ENCODE measurements around the gene DPP6.

DPP6 gene

DNA sequence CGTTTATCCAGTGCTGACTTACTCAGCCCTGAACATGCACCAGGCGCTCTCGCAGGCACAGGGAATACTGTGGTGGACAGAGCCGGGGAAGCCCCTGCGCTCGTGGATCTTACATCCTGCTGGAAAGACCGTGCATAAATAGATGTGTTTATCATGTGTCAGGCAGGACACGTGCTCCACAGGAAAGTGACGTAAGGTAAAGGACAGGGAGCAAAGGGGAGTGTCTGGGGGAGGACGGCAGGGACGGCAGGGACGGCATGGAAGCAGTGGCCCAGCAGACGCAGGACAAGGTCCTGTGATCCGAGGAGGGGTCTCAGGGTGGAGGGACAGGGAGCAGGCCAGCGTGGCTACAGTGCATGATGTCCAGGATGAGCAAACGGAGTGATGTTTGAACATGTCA lies 540.2 kb downstream of the DPP6 start:
- DNase-seq (ENCODE audit: low read depth), result no peak

DNA sequence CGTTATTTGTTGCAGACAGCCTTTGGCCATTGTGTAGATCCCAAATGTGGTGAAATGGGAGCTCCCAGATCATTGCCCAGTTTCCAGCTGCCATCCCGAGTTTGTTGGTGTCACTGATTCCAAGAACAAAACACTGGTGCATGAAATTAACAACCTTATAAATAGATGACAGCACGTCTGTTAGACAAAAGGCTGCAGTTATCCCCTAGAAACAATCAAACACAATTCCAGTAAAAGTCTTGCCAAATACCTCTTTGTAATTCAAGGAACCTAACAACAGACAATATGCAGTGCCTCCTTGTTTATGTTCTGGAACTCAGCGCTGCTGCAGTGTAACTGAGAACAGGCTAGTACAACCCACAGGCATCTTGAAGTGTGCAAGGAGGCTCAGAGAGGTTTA lies 546.2 kb downstream of the DPP6 start:
- DNase-seq (ENCODE audit: low read depth), result no peak

DNA sequence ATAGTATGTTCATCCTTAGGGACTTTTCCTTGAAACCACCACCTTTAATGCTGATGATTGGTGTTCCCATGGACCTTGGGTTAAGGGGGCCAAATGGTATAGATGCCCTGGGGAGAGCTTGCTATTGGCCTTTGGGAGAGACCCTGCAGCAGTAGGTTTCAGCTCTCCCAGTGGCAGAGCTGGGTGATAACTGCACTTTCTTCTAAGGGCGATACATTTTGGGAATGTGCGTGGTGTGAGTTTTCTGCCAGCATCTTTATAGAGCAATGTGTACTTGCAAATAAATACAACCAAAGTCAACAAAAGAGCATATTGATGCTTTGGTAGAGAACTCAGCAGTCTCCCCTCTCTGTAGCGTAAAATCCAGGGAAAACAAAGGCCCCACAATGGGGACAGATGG lies 546.7 kb downstream of the DPP6 start:
- DNase-seq (ENCODE audit: low read depth), result no peak

DNA sequence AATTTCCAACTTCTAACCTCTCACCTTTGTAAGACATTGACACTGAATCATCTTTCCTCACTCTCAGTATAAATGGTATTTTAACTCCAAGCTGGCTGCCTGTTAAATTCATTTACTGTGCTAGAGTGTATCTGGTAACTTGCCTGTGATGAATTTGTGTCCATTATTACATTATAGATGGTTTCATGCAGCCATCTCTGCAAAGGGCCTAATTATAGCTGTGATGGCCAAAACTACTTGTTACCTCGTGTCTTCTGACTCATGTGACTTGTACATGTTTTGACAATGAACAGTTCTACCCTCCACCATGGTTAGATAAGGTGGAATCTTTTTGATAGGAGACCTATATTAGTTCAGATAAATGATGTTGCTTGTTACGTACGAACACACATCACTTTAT lies 558.7 kb downstream of the DPP6 start:
- no peak for DNase-seq (ENCODE audit: low read depth)

DNA sequence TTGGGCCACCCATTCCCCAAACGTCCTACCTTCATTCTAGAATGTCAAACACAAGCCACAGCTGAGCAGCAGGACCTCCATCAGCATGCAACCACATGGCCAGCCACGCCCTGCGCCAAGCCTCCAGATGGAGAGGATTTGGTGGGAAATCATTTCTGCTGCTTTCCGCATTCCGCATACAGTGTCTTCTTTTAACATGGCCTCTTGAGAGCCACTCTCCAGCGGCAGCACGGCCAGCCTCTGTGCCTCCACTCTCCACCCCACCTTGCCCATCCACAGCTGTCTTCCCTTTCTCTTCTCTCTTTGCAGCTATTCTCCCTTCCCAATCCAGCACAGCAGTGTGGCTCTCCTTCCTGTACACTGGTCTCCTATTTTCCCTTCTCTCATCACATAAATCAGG lies 561.6 kb downstream of the DPP6 start:
- DNase-seq (ENCODE audit: low read depth), result no peak

DNA sequence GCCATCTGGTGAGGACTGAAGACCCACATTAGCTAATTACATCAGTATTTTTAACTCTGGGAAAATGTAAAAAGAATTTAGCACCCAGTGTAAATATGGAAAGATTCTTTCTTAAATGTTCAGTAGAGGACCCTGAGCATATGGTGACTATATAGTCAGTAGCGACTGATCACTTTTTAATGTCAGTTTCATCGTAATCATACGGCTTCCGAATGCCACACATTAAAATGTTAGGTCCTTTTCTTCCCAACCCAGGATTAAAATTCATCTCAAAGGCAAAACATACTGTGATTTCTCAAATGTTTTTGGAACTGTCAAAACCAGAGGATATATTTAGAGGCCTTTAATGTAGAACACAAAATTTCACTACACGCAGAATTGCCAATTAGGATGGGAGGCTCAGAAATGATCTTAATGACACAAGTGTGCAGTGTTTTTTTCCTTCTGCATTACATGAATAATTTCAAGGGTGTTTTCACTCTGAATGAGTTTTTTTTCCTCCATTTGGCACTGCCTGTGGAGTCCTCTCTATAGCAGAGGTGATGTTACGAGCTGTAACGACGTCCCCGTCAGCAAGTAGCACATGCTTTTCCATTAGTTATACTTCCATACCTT lies 568.0 kb downstream of the DPP6 start:
- no peak for DNase-seq (ENCODE audit: low read depth)

DNA sequence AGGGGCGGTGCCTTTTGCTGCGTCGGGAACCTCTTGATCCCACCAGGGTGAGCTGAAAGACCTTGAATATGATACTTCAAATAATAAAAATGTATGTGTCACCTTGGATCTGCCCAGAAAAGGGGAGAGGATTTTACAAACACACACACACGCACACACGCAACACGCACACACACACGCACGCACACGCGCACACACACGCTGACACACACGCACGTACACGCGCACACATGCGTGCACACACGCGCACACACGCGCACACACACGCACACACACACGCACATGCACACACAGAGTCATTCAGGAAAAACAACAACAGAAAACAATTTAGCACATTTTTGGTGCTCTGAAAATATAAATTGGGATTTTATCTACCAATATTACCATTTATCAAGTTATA lies 571.2 kb downstream of the DPP6 start:
- no peak for DNase-seq (ENCODE audit: low read depth)

DNA sequence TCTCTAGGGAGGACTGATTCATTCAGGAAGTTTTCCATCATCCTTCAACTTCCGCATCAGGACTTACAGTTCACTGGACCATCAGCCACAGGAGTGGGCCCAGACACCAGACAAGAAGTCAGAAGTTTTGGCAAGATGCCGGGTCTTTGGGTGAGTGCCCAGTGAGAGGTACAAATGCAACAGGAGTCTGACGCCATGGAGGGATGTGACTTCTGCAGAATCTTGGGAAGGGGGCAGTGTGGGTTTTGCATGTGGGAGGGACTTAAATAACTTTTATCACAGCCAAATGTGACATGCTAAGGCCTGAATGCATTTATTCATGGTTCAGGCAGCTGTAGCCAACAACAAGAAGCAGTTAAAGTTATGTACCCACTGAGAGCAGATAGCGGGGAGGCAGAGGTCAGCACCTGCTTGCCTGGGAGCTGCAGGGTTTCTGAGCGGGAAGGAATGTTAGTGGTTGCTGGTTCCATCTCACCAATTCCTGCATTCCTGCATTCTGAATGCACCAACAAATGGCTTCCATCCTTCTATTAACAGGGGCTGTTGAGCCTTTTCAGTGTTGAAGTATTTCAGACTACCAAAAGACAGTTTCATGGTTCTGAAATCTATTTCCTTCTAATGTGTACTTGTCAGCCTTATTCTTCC lies 575.6 kb downstream of the DPP6 start:
- DNase-seq (ENCODE audit: low read depth), result no peak

DNA sequence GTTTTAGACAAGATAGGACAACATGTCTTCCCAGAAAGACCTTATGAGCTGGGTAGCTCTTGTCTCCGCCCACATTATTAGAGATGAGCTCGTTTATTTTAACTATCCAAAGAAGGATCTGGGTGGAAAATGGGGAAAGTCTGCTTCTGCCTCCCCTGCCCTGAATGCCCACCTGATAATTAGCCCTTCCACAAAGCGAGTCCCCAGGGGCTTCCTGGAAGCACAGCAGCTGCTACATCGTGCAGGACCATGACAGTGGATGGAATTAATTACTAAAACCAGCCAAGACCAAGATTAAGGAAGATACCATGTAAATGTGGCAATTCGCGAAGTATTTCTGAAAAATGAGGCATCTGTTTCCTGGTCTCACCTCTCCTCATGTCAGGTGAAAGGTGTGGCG lies 576.4 kb downstream of the DPP6 start:
- no peak for DNase-seq (ENCODE audit: low read depth)

DNA sequence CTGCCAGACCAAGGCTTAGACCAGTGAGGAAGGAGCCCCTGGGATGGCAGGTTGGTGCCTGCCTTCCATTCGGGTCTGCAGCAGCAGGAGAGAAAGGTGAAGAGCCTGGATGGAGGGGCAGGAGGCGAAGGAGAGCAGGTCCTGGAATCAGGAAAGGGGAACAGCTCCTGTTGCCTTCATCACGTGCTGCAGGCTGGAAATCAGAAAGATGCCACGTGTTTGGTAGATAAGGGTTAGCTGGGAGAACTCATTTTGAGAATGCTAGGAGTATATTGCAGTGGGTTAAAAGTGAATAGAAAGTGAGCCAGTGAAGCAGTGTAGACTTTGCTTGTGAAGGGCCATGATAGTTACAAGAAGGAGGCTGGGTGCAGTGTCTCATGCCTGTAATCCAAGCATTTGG lies 579.0 kb downstream of the DPP6 start:
- DNase-seq (ENCODE audit: low read depth), result no peak

DNA sequence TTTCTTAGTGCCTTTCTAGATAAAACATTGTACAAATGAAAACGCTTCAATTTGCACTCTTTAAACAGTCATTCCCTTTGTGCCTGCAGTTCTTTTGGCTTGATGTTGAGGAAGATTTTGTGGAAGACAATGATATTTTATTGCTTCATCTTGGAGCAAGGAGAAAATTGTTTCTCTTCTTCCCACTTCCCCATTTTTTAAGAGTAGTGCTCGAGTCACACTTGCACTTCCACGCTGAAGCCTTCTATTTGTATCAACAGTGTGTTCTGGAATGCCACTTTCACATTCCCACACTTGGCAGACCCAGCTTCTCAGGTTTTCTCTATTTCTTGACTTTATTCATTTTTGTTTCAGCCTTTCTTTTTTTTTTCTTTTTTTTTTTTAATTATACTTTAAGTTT lies 581.4 kb downstream of the DPP6 start:
- DNase-seq (ENCODE audit: low read depth), result no peak

DNA sequence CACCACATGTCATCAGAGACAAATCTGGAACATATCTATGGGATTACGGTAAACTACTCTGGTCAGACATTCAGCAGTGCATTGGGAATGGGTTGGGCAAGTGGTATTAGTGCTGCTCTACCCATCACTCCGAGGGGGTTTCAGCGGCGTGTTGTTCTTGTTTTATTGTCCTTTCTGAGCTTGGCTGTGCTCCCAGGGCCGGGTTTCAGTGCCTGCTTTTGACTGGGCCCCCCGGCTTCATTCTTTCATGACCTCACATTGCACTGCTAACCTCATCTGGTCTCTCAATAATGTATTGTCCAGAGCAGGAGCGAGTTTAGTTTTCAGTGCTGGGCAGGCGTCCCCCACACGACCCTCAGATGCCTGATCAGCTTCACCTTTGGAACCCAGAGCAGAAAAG lies 586.1 kb downstream of the DPP6 start:
- DNase-seq (ENCODE audit: low read depth), result no peak

DNA sequence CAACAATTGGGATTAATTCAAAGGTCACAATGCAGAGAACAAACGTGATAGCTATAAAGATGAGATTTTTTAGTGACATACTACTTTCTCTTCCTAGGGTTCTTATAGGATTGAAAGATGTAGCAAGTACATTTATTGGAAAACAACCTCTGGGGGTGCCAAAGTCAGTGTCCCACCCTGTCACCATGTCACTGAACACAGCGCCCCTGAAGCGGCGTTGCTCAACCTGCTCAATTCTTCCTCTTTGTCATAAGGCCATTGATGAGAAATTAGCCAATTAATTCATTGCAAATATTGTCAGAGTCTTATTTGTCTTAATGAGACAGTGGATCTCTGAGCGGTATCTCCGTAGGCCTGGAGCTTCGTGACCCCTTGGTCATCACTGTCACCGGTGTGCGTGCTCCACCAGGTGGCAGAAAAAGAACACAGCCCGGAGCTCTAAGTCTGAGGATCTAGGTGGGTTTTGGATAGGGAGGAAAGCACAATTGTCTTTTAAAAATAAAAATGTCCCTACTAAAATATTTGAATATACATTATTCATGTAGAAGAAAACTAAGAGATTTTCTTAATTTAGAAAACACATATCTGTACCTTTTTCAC lies 588.2 kb downstream of the DPP6 start:
- no peak for DNase-seq (ENCODE audit: low read depth)

DNA sequence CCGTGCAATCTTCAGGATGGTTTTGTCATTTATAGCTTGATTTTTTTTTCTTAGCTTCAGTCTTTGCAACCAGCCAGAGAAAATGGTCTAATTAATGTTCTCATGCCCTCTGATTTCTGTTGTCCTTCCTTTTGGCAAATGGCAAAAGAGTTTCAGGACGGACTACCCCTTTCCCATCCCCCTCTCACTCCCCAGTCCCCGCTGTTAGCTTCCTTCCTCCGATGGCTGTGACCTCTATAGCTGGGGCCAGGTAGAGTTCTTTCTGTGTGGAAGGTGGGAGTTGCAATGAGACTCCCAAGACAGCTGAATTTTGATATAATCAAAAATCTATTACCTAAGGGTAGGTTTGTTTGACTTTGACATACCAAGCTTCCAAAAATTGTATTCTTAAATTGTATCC lies 588.7 kb downstream of the DPP6 start:
- DNase-seq (ENCODE audit: low read depth), result no peak

DNA sequence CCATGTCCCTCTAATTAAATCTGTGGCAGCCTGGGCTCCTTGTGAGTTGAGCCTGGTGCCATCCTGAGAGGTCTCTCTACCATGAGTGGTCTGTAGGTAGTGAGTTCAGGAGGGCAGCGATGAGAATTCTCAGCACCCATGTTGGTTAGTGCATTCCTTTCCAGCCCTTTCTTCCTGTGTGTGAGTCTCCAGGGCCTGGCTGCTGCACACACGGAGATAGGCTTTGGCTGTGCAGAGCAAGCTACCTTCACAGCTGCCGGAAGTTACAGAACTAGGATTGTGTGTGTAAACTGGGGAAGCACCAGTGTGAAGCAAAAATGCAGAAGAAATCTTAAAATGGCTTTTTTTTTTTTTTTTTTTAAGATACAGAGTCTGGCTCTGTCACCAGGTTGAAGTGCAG lies 592.2 kb downstream of the DPP6 start:
- no peak for DNase-seq (ENCODE audit: low read depth)

DNA sequence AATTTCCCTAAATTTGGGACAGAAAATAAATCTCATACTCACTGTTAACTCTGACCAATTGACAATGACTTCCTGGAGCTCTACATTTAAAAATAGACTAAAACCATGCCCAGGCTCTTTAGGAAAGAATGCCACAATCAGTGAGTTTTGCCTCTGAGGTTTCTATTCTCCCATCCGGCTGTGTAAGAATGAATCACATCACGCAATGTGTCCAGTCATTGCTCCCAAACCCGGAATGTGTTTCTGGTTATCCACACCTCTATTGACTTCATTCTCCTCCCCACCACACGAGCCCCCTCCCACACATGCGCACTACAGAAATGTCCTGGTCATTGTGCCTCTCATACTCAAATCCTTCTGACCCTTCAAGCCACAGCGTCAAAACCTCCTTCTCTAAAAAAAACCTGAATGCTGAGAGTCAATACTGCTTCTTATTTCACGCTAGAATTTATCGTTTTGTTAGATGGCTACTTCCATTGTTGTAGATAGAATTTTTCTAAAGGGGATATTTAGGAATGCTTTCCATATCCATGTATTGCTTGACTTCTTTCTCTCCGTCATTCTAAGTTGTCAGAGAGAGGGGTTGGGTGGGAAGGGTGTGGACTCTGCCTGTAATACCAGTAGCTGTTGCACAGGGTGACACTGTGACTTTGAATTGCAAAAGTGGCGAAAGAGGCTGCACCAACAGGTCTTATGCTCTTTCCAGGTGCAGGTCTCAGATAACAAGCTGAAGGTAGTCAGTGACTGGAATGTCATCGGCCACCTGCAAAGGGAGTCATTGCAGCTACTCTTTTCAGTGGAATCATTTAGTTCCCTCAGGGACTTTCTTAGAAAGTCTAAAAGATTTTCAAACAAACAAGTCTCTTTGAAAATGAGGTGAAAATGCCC lies 594.2 kb downstream of the DPP6 start:
- DNase-seq (ENCODE audit: low read depth), result no peak

DNA sequence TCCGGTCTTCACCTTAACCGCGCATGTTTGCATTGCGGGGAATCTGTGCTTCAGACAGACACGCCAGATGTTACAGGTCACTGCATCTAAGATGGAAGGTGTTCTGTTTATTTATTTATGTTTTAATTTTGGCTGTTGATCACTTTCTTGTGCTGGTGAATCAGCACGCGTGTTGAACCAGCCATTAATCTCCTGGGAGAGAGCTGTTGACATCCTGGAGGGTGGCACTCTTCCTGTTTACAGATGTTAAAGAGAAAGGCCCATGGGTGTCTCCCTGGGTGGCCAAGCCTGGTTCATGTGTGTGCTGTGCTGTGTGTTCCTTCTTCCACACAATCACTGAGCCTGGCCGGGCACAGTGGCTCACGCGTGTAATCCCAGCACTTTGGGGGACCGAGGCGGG lies 595.4 kb downstream of the DPP6 start:
- DNase-seq (ENCODE audit: low read depth), result no peak

DNA sequence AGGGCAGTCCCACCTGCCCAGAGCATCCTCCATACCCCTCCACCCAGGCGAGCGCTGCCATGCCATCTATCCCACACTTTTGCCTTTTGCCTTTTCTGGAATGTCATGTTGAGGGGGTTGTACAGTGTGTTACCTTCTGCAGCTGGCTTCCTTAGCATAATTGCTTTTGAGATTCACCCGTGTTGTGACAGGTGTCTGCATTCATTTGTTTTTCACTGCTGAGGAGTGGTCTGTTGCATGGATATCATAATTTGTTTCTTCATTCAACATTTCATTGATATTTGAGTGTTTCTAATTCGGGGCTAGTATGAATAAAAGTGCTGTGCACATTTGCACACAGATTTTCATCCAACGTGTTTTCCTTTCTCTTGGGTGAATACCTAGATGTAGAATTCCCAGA lies 596.8 kb downstream of the DPP6 start:
- no peak for DNase-seq (ENCODE audit: low read depth)

DNA sequence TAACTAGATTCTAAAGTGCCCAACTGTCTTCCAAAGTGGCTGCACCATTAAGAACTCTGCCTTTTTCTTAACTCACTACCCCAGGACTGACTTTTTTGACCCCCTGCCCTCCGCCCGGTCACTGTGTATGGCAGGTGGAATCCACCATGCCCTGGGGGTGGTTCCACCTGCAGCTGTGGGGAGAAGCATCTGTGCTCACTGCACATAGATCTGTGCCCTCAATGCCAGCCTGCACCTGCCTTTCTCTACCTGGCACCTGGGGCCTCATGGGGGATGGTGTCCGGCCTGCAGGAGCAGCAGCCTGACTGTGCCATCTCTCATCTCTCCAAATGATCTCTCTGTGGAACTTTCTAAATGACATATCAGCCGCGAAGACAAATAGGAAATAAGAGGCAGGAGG lies 597.2 kb downstream of the DPP6 start:
- DNase-seq (ENCODE audit: low read depth), result no peak

DNA sequence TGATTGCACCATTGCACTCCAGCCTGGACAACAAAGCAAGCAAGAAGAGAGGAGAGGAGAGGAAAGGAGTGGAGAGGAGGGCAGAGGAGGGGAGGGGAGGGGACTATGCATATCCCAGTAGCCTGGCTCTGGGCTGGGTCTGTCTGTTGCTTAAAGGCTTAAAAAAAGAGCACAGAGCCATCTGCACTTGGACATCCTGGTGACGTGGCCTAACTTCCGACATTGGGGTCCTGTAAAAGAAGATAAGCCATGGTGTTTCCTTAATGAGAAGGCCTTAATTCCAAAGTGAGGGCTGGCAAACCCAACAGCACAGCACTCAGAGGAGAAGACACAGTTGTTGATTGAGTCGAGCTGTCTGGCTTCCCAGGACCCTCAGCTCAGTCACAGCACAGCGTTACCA lies 598.1 kb downstream of the DPP6 start:
- no peak for DNase-seq (ENCODE audit: low read depth)

DNA sequence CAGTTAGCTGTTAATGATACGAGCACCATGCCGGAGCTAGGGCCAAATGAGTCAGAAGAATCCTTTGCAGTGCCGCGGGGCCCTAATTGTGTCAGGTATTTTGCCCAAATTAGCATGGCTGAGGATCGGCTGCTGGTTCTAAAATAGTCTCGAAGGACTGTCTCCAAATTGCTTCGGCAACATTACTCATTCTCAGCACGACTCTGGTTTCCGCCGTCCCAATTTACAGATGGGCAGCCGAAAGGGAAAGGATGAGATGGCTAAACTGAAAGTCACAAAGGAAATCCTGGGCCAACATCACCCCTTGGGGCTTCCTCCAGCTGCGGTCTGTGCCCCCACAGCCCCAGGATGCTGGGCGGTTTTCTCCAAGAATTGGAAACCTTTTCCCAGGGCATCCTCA lies 599.3 kb downstream of the DPP6 start:
- DNase-seq (ENCODE audit: low read depth), result no peak

DNA sequence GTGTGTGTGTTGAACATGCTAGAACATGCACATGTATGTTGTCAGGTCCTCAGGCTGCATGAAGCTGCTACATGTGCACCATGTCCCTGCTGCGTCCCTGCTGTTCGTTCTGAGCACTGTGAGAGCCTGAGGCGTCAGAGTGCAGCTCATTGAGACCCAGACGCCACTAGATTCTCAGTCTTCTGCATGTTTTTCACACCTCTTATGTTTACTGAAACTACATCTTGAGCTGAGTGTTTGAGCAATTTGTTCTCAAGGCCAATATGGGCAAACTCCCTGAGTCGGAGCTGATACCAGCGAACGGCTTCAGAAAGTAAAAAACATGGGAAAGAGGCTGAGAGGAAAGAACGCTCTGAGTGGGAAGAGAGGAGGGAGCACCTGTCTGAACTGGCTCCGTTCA lies 600.4 kb downstream of the DPP6 start:
- DNase-seq (ENCODE audit: low read depth), result no peak

DNA sequence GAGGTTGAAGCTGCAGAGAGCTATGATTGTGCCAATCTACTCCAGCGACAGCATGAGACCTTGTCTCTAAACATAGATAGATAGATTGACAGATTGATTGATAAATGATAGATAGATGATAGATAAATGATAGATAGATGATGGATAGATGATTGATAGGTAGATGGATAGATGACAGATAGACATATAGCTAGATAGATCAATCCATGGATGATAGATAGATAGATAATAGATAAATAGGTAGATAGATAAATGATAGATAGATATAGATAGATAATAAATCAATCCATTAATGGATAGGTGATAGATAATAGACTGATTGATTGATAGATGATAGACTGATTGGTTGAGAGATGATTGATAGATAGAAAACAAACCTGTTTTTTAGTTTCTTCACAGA lies 601.1 kb downstream of the DPP6 start:
- DNase-seq (ENCODE audit: low read depth), result no peak

Data from GM04503 (cell line).